HG02759 (cell line): ENCODE data around the gene SPATS2.
"Not testable (repeated sequence)": the region's sequence is repeated elsewhere in the genome, so short reads cannot be mapped to it uniquely, and the experiment has no call there.

Experiments
- ATAC-seq: cut with Tn5 transposase; IDR thresholded peaks from one replicate; pipeline ENCODE4 v1.9.1; 2021; ENCODE audit warnings: mild to moderate bottlenecking, moderate library complexity; ENCODE audit not compliant: unreplicated experiment

The SPATS2 gene

DNA sequence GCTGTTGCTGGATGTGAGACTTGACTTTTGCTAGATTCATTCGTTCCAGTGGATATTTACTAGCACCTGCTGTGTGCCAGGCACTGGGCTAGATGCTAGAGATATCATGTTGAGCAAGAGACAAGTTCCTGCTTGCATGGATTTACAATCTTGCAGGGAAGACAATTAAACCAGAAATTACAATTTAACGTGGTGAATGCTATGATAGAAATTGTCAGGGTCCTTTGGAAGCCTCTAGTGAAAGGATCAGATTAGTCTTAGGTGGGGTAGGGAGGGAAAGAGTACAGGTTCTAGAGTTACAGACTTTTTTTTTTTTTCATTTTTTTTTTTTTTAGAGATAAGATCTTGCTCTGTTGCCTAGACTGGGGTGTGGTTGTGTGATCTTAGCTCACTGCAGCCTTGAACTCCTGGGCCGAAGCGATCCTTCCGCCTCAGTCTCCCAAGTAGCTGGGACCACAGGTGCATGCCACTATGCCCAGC, 36.7 kb downstream of the SPATS2 start:
- no peak for ATAC-seq

DNA sequence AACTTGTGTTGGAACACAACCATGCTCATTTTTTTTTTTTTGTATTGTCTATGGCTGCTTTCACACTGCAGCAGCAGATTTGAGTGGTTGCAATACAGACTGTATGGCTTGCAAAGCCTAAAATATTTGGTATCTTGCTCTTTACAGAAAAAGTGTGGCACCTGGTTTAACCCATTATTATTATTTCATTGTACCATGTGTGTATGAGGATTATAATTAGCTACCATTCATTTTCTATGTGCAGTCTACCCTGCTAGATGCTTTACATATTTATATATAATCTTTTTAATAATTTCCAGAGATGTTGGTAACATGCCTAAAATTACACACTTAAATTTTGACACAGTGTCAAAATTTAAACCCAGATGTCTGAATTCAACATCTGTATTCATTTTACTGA, 37.7 kb downstream of the SPATS2 start:
- ATAC-seq: no peak

DNA sequence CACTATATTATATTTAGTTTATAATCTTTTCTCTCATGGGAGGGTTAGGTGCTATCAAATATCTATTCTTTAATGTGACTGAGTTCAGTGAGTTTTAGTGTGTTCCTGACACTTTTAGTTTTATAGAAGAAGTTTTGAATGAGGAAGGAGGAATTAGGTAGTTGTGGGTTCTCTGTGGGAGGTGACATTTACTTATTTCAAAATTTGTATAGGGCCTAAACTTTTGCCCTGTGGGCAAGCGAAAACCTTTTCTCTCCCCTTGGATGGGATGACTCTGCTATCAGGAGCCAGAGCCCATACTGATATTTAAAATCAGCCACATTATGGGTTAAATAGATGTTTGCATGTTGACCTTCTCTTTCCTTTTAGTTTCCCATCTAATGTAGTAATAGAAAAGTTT, 43.6 kb downstream of the SPATS2 start:
- no peak for ATAC-seq

GRCh38 chr12:49413010-49413409, 45.7 kb downstream of the SPATS2 start:
- ATAC-seq: no peak

DNA sequence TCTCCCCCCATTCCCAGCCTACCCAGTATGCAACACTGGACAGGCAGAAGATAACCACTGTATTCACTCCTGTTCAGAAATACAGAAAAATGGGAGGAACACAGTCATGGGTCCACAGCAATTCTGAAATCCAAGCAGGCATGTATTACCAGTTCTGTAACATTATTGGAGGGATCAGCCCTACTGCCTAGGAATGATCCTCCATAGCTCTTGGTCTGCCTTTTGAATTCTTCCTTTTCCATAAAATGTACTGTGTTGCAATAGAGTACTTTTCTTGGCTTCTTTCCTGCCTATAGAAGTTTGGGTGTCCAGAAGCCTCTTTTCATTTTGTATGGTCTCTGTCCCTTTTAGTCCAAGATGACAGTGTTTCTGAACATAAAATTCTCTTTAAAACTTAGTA, 46.5 kb downstream of the SPATS2 start:
- no peak for ATAC-seq

GRCh38 chr12:49414364-49414763, 47.1 kb downstream of the SPATS2 start:
- no peak for ATAC-seq

- no peak for ATAC-seq
Measured at GRCh38 chr12:49415521-49415970, 48.3 kb downstream of the SPATS2 start.

GRCh38 chr12:49416892-49417291, 49.6 kb downstream of the SPATS2 start:
- ATAC-seq: no peak

DNA sequence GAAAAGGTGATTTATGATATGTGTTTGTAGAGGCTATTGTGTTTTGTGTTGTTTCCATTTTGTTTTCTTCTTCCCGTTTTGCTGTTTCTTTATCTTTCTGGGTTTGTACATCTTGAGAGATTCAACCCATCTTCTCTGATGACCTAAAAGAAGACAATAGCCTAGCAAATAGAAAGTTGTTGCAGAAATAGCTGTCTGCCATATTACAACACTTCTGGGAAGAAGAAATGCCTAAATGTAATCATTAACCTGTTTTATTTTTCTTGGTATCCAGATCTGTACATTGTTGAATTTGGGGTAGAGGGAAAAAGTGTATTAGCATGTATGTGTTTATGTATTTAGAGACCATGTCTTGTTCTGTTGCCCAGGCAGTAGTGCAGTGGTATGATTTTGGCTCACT, 50.3 kb downstream of the SPATS2 start:
- ATAC-seq: no peak

DNA sequence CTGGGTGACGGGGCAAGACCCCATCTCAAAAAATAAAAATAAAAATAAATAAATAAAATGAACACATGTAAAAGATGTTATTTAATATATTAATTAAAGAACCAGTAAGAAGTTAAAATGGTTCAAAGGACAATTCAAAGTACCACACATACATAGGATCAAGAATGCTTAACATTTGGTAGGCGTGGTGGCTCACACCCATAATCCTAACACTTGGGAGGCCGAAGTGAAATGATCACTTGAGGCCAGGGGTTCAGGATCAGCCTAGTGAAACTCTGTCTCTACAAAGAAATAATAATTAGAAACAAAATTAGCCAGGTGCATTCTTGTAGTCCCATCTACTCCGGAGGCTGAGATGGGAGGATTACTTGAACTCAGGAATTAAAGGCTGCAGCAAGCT, 53.3 kb downstream of the SPATS2 start:
- ATAC-seq: no peak

DNA sequence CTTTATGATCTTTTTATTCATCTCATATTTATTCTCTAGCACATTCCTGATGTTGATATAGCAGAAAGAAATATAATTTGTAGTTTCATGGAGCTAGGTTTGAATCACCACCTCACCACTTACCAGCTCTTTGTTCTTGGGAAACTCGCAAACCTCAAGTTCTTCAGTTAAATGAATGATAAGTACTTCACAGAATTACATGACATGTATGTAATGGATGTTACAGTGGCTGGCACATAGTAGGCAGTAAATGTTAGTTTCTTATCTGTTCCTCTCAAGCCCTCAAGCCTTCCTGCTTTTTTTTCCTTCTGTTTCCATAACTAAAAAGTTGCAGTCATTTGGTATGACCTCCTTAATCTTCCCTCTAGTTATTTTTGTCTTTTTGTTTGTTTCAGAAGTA, 54.9 kb downstream of the SPATS2 start:
- no peak for ATAC-seq

DNA sequence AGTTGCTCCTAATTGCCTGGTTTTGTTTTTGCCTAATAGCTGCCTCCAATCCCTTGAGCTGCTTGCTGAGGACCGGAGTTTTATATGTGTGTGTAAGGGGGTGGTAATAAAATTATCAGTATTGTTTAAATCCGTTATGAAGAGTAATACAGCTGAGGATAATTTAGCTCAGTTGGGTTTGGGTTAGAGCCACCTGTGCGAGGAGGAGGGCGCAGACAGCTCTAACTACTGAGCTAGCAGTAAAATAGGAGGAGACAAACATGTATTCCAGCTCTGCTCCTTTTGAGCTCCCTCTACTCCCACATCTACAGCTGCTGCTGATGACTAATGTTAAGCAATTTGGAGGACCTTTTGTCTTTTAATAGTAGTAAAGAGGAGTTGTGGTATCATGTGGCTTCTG, 61.5 kb downstream of the SPATS2 start:
- no peak for ATAC-seq

- no peak for ATAC-seq
Measured at GRCh38 chr12:49432616-49433015, 65.4 kb downstream of the SPATS2 start.

DNA sequence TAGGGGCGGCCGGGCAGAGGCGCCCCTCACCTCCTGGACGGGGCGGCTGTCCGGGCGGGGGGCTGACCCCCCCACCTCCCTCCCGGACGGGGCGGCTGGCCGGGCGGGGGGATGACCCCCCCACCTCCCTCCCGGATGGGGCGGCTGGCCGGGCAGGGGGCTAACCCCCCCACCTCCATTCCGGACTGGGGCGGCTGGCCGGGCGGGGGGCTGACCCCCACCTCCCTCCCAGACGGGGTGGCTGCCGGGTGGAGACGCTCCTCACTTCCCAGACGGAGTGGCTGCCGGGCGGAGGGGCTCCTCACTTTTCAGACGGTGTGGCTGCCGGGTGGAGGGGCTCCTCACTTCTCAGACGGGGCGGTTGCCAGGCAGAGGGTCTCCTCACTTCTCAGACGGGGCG, 69.5 kb downstream of the SPATS2 start:
- ATAC-seq: not testable (repeated sequence)

GRCh38 chr12:49439042-49439441, 71.8 kb downstream of the SPATS2 start:
- no peak for ATAC-seq

DNA sequence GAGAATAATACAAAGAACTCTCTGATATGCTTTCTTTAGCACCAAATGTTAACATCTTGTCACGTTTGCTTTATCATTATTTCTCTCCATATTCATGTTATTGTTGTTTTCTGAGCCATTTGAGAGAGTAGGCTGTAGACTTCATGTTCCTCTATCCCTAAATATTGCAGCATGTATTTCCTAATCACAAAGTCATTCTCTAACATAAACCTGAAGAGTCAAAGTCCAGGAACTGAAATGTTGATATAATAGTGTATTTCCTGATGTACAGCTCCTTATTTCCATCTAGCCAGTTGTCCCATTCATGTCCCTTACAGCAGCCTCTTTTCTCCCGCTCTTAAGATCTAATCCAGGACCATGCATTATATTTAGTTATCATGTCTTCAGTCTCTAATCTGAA, 72.8 kb downstream of the SPATS2 start:
- no peak for ATAC-seq

DNA sequence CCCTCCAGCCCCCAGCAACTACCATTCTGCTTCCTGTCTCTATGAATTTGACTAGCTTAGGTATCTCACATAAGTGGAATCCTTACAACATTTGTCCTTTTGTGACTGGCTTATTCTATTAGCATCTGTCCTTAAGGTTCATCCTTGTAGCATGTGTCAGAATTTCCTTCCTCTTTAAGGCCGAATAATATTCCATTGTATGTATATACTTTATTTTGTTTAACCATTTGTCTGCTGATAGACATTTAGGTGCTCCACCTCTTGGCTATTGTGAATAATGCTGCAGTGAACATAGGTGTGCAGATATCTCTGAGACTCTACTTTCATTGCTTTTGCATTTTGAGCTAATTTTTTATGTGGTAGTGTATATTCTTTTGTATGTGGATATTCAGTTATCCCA, 75.7 kb downstream of the SPATS2 start:
- no peak for ATAC-seq

DNA sequence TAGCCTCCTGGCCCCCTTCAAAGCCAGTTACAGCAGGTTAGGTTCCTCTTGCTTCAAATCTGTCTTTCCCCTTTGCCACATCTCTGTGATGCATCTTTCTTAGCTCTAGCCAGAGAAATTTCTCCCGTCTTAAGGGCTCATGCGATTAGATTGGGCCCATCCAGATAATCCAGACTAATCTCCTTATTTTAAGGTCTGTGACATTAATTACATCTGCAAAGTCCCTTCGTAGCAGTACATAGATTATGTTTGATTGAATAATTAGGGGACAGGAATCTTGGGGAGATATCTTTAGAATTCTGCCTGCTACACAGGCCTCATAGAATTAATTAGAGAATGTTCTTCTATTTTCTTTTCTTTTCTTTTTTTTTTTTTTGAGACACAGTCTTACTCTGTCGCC, 79.3 kb downstream of the SPATS2 start:
- ATAC-seq: no peak

- ATAC-seq: no peak
Measured at GRCh38 chr12:49448858-49449257, 81.6 kb downstream of the SPATS2 start.

DNA sequence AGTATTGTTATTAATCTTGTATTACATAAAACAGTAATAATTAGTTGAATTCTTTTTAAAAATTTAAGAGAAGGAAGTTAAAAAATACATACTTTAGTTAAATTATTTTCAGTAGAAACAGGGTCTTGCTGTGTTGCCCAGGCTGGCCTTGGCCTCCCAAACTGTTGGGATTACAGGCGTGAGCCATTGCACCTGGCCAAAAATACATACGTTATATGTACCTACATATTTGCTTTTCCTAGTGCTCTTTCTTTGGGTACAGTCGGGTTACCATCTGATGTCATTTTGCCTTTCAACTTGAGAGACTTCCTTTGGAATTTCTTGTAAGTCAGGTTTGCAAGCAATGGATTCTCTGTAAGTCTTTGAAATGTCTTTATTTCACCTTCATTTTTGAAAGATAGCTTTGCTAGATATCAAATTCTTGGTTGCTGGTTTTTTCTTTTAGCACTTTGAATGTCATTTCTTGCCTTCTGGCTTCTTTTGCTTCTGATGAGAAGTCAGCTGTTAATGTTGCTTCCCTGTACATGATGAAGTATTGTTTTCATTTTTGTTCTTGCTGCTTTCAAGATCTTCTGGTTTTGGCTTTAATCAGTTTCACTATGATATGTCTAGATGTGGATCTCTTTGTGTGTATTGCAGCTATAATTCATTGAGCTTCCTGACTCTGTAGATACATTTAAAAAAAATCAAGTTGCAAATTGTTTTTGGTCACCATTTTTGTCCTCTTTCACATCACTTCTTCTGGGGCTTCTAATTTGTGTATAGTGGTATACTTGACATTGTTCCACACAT, 84.4 kb downstream of the SPATS2 start:
- no peak for ATAC-seq

- ATAC-seq: no peak
Measured at GRCh38 chr12:49455501-49455900, 88.2 kb downstream of the SPATS2 start.

- no peak for ATAC-seq
Measured at GRCh38 chr12:49456131-49456679, 88.9 kb downstream of the SPATS2 start.

- ATAC-seq: no peak
Measured at GRCh38 chr12:49458816-49459215, 91.6 kb downstream of the SPATS2 start.
